Inflammatory macrophage treated with lipopolysaccharide for 4 hours (primary cell): ENCODE data around the gene HIPK2.

ENCODE experiments used
- DNase-seq: peaks from one replicate; pipeline ENCODE4 v3.0.0-alpha.2; 2020

HIPK2 gene

DNA sequence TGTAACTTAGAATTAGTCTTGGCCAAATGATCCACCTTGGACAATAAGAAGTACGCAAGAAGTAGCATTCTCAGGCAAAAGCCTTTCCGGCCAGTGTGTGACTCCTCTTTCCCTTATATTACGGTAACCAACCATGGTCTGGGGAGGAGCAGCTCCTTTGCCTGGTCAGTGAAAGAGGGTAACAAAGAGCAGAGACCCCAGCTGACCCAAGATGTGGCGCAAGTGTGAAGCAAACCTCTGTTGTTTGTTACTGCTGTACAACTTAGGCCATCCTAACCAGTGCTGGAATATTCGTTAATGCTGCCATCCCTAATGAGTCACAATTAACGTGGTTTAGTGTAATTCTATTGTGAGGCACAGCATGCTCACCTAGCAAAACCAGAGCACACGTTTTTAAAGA is 44.0 kb downstream of the HIPK2 start:
- DNase-seq, result no peak

DNA sequence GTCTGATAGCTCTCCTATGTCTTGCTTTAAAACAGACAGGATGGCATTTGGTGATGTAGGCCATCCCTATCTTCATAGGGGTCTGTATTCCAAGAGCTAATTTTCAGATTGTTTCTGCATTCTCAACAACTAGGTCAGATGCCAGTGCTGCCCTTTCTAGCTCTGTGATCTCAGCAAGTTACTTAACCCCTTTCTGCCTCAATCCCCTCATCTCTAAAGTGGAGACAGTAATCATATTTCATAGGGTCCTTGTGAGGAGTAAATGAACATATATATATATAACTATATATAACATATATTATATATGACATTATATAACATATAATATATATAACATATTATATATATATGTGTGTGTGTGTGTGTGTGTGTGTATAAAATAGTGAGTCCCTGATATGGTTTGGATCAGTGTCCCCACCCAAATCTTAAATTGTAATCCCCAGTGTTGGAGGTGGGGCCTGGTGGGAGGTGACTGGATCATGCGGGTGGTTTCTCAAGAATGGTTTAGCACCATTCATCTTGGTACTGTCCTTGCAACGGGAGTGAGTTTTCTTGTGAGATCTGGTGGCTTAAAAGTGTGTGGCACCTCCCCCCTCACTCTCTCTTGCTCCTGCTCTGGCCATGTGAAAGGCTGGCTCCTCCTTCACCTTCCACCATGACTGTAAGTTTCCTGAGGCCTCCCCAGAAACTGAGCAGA is 45.2 kb downstream of the HIPK2 start:
- DNase-seq, result no peak

DNA sequence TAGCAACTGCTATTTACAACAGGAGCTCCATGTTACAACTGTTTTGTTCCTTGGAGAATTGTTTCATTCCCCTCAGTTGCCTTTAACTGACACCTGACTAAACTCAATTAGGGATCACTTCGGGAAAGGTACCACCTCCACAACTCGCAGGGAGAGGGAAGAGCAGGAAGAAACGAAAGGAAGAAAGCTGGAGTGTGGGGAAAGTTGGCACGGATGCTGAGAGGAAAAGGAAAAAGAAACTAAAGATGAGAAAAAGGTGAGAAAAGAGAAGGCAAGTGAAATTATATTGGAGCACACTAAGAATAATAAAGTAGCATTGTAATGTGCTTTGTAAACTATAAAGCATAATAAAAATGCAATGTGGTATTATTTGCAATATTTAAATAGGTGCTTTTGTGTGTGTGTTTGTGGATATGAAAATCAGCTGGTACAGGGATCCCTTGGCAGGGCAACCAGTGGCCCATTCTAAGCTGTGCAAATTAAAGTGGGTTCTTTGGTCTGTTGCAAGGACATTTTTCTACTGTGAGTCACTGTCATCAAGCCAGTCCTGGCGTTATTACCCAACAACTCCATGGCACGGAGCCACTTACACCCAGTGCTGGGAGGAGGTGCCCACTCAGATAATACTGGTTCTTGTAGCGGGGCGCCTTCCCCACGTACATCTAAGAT is 45.9 kb downstream of the HIPK2 start:
- peak; percentile 92 for DNase-seq

DNA sequence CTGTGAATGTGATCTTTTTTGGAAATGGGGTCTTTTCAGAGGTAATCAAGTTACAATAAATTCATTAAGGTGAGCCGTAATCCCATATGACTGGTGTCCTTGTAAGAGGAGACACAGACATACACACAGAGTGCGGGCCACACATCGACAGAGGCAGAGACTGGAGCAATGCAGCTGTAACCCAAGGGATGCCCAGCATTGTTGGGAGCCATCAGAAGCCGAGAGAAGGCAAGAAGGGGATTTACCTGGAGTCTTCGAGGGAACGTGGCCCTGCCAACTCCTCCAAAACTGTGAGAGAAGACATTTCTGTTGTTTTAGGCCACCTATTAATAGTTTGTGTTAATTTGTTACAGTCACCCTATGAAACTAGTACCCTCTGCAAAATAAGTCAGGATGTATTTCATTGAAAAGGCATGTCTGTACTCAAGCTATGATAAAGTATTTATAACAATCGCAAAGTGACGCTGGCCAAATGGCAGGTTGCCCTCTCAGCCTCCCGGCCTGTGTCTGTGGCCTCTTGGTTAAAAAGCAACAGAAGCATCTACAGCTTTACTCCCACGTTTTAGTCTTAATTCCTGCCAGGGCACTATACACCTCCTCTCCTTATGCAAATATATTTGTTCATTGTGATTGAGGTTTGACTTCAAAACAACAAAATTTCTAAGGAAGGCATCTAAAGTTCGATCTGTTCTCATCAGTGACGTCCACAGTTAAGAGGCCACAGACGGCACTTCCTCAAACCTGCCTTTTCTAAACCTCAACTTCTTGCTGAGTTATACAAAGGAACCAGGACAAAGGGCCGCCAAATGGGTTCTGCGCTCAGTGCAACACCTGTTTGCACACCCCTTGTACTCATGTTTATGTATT is 46.8 kb downstream of the HIPK2 start:
- peak; percentile 75 for DNase-seq

DNA sequence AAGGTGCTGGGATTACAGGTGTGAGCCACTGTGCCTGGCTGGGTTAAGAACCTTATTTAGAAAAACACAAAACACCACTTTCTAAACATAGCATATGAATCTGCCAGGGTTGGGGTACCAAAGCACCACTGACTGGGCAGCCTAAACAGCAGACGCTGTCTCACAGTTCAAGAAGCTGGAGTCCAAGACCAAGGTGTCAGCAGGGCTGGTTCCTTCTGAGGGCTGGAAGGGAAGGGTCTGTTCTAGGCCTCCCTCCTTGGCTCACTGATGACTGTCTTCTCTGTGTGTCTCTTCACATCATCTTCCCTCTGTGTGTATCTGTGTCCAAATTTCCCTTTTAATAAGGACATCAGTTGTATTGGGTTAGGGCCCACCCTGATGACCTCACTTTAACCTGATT is 49.6 kb downstream of the HIPK2 start:
- DNase-seq, result no peak

DNA sequence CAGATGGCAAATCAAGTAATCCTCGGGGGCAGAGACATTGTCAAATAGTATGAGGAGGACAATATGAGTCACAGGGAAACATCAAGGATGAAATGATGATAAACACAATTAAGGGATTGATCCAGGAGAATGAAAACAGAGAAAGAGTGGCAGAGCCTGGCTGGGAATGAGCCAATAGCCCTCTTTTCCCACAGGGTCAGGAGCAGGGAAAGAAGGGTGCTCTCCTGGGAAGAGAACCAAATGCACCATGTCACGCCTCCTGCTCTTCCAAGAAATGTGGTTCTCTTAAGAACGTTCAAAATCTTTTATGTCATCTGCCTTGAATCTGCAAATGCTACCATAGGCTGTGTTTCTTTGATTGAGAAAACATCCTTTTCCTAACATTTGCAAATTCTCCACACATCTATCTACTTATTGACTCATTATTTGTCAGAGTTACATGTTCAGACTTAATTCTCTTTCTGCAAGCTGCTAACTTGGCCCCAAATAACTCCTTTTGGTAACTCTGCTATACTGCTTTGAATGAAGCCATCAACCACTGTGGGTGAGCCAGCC is 50.6 kb downstream of the HIPK2 start:
- peak; percentile 32 for DNase-seq

DNA sequence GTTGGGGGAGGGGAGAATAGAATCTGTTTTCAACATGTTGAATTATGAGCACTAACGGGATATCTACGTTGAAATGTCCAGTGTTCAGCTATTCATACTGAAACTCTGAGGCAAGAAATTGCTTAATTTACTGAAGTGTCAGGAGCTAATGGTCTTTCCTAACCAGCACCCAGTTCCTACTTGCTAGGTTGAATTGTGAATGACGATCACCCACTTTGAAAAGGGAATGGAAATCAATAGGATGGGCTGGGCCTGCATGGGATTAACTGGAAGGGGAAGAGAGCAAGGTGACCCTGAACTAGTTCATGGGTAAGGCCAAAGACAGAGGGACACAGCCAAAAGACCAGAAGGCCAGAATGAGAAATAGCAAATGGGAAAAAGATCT is 51.3 kb downstream of the HIPK2 start:
- peak; percentile 95 for DNase-seq

DNA sequence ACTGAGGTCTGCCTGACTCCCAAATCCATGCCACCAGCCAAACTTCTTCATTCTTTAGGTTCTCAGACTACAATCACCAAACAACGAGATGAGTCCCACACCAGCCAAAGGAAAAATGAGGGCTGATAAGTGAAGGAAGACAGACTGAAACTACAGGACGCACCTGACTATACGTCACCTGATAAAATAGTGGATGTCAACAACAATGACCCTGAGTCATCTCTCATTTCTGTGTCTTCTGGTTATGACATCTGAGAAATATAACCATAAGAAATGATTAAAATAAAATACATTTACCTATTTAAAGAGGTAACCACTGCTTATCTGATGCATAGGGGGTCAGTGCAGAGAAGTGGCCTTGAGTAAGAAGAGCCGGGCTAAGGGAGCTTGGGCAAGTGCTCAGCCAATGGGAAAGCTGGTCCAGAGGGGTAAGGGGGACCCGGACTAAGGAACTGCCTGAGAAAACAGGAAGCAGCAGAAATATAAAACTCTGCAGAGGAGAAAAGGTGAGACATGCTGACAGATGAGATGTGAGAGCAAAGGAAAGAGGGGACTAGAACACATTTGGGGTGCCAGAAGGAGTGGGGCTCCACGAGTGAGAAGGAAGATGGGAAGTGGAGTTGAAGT is 51.8 kb downstream of the HIPK2 start:
- DNase-seq, result peak; percentile 43

DNA sequence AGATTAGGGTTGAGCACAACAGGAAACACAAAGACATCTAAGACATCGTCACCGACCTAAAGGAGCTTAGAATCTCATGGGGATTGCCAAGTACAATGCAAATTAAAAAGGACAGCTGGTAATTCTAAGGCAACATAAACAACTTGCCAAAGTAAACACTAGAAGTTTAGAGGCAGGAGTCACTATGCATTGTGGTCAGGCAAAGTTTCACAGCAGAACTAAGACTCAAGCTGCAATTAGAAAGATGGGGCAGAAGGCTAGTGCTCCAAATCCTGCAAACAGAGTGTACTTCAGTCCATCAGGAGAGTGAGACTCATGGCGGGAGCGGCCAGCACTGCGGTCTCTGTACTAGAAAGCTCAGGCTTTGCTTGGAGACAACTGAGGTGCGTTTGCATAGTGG is 52.7 kb downstream of the HIPK2 start:
- peak; percentile 33 for DNase-seq

DNA sequence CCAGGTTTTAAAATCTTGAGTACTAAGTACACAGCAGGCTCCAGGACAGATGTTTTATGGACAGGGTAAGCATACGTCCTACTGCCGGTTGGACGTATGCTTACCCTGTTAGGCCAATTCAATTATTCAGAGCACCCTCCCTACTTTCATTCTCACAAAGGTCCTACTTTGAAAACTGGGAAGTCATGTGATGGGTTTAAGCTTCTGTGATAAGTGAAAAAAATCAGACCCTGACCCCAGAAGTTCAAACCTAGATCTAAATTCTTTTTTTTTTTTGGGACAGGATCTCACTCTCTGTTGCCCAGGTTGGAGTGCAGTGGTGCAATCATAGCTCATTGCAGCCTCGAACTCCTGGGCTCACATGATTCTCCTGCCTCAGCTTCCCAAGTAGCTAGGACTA is 55.2 kb downstream of the HIPK2 start:
- DNase-seq, result peak; percentile 49

DNA sequence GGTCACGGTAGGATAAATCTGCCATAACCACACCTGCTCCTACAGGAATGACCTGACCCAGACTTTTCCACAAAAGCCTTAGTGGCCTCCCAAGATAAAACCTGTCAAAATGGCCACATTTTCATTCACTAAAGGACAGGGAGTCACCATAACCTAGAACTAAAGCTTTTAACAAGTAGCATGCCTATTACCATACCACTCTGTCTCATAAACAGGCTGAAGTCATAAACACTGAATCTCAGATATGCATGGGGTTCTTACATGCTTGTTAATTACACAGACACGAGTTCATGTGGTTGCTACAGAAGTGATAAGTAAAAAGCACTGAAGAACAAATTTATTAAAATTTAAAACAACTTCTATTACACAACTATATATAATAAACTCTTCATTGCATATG is 56.0 kb downstream of the HIPK2 start:
- DNase-seq, result no peak

DNA sequence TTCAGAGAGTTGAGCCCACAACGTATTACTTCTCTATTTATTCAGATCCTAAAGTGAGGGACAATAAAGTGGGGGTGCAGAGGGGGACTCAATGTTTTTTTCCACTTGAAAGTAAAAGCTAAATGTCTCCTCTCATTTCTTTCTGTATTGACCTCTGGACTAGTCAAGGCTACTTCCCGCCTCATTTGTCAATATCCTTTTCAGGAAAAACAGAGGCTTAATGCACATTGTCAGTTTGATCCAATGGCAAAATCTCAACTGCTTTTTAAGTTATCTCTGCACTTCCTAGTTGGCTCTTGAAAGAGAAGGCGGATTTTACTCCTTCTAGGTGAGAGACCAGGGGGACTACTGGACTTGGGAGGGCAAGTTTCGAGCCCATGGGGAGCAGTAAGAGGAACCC is 56.4 kb downstream of the HIPK2 start:
- no peak for DNase-seq

DNA sequence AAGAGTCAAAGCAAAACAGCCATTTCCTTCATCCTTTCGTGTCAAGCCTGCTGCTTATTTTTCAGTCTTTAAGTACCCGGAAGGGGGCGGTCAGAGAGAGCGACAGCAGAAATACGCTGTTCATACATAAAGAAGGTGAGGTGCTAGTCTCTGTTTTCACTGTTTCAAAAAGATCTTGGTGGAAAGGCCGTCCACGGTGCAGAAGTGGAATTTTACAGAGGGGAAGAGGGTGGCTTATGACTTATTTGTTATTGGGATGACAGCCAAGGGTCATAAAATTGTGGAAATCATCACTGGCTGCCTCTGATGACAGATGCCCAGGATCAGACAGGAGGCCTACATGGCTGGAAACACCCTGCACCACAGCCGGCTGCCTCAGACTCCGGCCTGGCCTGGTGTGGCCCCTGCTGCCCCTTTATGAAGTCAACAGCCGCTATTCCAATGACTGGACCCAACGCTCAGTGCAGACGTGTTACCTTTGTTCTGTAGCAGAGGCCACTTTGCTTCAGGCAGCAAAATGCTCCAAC is 57.0 kb downstream of the HIPK2 start:
- DNase-seq, result peak; percentile 56

DNA sequence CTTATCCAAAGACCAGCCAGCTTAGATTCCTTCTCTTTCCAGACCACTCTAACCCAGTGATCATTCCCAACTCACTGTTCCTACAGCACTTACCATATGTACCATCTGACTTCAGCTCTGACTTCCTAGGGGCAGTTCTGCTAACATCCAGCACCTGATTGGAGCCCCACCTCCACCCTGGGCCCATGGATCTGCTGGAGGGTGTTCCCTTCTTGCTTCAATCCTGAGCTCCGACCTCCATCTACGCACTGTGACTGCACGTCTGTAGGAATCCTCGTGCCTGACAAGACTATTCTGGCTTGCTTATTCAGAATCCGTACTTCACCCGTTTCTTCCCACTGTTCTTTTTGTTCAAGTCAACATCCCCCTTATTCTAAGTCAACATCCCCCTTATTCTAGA is 57.6 kb downstream of the HIPK2 start:
- DNase-seq, result no peak

DNA sequence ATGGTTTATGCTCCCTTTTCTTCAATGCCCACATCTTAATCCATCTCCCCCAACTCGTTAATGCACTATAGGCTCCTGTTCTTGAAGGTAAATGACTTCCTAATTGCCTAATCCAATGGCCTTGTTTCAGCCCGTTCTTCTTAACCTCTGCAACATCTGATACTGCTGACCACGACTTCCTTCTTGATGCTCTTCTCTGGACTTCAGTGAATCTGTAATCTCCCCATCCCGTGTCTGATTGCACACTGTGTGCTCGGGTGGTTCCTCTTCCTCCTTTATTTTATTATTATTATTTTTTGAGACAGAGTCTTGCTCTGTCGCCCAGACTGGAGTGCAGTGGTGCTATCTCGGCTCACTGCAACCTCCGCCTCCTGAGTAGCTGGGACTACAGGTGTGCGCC is 58.9 kb downstream of the HIPK2 start:
- DNase-seq, result peak; percentile 90

DNA sequence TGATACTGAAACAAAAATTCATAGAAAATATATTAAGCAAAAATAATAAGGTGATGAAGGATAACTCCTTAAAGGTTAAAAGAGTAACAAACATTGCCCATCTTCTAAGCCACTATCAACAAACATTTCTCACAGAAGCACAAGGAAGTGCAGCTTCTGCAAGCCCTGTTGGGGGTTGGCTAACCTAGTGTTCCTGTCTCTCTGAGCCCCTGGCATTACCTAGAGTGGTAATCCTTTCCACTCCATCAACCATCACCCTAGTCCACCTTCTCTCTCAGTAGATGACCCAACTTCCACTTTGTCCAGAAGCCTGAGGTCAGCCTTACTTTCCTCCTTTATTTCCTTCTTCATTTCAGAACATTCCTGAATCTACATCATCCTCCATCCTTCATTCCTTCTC is 59.7 kb downstream of the HIPK2 start:
- no peak for DNase-seq

DNA sequence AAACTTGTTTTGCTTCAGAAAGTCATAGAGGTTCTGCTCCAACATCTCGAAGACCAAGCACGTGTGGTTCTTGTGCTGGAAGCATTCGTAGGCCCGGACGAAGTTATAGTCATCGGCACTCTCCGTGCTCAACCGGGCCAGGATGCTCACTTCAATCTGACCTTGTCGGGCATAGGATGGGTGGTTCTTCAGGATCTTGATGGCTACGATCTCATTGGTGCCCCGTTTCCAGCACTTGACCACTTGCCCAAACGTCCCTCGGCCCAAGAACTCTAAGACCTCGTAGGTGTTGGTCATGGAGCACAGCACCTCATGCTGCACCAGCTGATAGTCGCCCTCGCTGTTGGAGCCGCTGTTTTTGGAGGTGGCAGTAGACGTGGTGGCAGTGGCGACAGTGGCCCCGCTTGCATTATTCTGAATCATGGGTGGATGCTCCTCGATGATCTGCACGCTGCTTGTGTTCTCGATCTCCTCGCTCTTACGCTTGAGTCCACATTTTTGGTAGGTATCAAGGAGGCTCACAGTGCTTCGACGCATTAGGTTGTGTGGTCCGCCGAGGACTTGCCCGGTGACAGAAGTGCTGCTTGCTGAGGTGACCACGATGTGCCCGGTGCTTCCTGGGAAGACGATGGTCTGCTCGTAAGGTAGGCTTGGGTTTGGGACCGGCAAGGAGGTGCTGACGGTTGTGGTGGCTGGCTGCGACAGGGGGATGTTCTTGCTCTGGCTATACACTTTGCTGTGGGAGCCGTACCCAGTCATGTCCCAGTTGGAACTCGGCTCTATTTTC is 61.4 kb downstream of the HIPK2 start:
- no peak for DNase-seq

DNA sequence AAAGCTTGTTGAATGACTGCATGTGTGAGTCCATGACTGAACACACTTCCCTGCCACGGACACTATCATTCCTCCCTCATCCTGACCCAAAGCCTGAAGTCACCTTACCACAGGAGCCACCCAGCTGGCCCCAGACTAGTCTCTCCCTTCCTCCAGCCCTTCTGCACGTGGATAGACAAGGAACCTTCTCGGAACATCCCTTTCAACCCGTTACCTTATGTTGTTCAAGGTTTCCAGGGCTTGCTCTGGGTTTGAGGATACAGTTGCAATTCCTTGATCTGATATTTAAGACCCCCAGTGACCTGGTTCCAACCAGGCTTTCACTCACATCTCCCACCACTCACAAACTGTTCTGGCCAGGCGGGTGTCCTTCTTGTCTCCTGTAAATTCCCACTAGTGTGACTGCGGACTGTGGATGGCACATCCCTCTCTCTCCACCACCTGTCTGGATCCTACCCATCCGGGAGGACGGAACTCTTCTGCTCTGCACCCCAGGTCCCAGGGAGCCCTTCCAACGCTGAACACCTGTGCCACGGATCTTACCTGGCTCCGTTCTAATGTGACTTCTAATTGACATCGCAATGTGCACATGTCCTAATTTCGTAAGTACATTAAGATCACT is 62.5 kb downstream of the HIPK2 start:
- DNase-seq, result no peak

DNA sequence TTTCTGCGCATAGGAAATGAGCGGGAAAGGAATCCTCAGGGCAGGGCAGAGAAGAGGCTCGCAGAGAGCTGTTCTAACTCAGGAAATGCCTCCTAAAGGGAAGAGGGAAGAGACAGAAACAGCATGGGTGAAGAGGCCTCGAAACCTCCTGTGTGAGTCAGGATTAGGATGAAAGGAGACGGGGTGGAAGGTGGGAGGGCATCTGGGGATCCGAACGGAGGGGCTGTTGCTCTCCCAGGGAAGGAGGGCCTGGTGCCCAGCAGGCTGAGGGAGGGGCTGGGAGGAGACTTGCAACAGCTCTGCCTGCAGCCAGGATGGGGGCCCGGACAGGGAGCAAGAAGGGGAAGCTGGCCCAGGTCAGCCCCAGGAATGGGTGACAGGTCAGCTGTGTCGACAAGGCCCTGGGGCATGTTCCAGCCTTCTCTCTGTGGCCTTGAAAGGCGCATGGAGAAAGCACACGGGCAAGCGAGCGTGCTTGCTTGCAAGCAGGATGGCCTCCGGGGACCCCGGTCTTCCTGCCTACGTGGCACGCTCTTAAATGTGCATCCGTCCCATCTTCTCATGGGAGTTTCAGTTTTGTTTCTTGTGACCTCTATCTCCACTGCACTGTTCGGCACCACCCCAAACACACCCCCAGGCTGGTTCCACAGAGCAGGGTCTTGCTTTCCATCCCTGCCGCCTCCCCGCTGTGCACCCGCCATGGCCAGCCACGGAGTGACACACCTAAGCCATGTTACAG is 63.5 kb downstream of the HIPK2 start:
- no peak for DNase-seq

DNA sequence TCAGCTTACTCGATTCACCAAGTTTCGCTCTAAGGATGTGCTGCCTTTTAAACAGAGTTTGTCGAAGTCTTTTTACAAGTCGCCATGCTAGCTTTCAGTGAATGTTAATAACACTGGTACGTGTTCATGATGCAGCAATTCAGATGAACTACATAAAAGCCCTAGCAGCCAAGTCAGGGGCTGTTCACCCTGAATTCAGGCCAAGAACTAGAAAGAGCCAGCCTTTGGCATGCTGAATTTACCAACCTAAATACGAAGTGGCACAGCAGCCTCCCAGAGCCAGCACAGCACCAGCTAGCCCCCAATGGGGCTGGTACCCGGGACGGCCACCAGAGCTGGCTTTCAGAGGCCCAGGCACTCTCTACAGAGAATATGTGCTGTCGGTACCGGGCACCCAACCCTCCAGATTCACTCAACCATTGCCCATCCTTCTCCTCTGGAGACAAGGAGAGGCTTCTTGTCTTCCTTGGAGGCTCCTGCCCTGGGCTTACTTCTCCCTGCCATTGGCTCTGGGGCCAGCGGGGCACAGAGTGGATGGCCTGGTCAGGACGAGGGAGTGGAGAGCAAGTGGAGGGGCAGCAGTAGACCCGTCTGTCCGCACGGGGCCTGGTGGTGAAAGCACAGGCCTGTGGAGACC is 64.2 kb downstream of the HIPK2 start:
- no peak for DNase-seq
